Activated T-cell treated with anti-CD3 and anti-CD28 coated beads, Interleukin-2, amount 50 U/mL, for 4 hours (primary cell): ENCODE measurements around the gene RNF130. TPM values are rescaled to one million over a fixed set of nuclear protein-coding genes. Genes with fewer than 3 reads are reported as not detected.

Experiments used
- ATAC-seq, 2 donors: fragments of 200-7000 bp; cut with Tn5 transposase; one replicate each; pipeline ENCODE4 v1.10.0; 2021
- DNase-seq: peaks from one replicate; pipeline ENCODE4 v3.0.0-alpha.2; 2020
- H3K27me3 Mint-ChIP-seq: one replicate; pipeline ENCODE4 v1.8.0; 2021; ENCODE audit warnings: low read depth, mixed read lengths
- H3K36me3 Mint-ChIP-seq: one replicate; pipeline ENCODE4 v1.8.0; 2022; ENCODE audit warnings: mixed read lengths; ENCODE audit not compliant: insufficient read depth
- H3K4me1 Mint-ChIP-seq: one replicate; pipeline ENCODE4 v1.8.0; 2021; ENCODE audit warnings: low read depth, mixed read lengths
- H3K4me3 Mint-ChIP-seq: one replicate; pipeline ENCODE4 v1.8.0; 2021; ENCODE audit warnings: mild to moderate bottlenecking, moderate library complexity, mixed read lengths
- H3K9me3 Mint-ChIP-seq: one replicate; pipeline ENCODE4 v1.8.0; 2021; ENCODE audit warnings: mixed read lengths
- total RNA-seq, 3 donors: library from RNA; stranded (reverse); gene quantifications; one replicate each; pipeline ENCODE4 v1.2.1, GENCODE V29; 2021

The RNF130 gene
- total RNA-seq, 3 donors from 2014 or later = 17.2 to 19.5 (median 18.4) TPM

DNA sequence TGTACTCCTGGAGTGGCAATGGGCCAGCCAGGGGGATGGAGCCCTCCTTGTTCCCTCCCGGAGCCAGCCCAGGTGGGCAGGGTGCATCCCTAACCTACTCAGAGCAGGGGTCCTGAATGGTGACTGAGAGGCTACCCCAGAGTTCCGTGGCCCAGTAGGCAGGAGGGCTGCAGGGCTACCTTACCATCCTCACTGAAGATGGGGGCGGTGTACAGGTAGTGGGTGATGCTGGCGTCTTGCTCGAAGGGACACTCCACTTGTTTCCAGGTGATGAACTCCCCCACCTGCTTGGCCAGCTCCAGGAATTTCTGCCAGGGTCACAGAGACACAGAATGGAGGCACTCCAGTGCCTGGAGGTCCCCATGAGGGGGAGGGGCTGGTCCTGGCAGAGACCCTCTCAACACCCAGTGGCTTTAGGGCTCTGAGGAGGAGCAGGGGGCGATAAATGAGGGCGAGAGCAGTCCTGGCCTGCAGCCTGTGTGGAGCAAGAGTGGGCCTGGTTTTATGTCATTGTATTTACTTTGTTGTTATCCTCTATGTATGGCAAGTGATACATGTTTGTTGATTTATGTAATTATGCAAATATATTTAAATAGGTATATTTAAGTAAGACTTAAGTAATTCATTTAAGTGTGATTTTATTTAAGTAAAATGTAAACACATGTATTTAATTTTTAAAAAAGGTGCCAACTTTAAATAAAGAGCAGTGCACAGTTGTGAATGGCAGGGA, 39.9 kb upstream of the RNF130 start:
- DNase-seq (no peak), ATAC-seq (no peak)
- Mint-ChIP-seq H3K4me3 (no peak overlapping the region), H3K9me3 (peaks cover 14% of the 10 kb centered on the region), H3K36me3 (no peaks in the 10 kb centered on the region), H3K4me1 (no peaks in the 10 kb centered on the region), H3K27me3 (peaks cover 6% of the 10 kb centered on the region)

- ATAC-seq (no peak), DNase-seq (no peak)
- no peaks in the 10 kb centered on the region for H3K36me3 Mint-ChIP-seq
- peaks cover 20% of the 10 kb centered on the region for H3K9me3 Mint-ChIP-seq
- H3K4me1 Mint-ChIP-seq = no peaks in the 10 kb centered on the region
- H3K4me3 Mint-ChIP-seq = no peak overlapping the region
- peaks cover 9% of the 10 kb centered on the region for H3K27me3 Mint-ChIP-seq
These were observed 38.4 kb upstream of the RNF130 start for GRCh38 chr5:180109920-180110319.

GRCh38 chr5:180107005-180107404, 35.4 kb upstream of the RNF130 start:
- Mint-ChIP-seq H3K27me3 (peaks cover 9% of the 10 kb centered on the region), H3K36me3 (no peaks in the 10 kb centered on the region), H3K4me1 (no peaks in the 10 kb centered on the region), H3K9me3 (peaks cover 20% of the 10 kb centered on the region), H3K4me3 (no peak overlapping the region)
- ATAC-seq = no peak
- DNase-seq = no peak

DNA sequence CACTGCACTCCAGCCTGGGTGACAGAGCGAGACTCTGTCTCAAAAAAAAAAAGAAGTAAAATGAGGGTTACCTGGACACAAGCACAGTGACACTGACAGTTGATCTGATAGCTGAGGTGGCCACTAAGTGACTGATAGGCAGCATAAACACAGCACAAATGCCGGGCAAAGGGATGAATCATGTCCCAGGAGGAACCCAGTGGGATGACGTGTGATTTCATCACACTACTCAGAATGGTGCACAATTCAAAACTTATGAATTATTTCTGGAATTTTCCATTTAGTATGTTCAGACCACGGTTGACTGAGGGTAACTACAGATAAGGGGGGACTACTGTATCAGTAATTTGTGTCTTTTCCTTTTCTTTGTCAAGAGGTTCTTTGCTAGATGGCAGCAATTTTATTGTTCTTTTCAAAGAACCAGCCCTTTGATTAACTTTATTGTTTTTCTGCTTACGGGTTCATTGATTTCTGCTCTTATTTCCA, 34.3 kb upstream of the RNF130 start:
- H3K4me1 Mint-ChIP-seq = no peaks in the 10 kb centered on the region
- DNase-seq = no peak
- H3K9me3 Mint-ChIP-seq = peaks cover 20% of the 10 kb centered on the region
- H3K27me3 Mint-ChIP-seq = peaks cover 9% of the 10 kb centered on the region
- H3K36me3 Mint-ChIP-seq = no peaks in the 10 kb centered on the region
- ATAC-seq = no peak
- no peak overlapping the region for H3K4me3 Mint-ChIP-seq

- DNase-seq (no peak), ATAC-seq (no peak)
- no peaks in the 10 kb centered on the region for H3K4me1 Mint-ChIP-seq
- no peak overlapping the region for H3K4me3 Mint-ChIP-seq
- H3K27me3 Mint-ChIP-seq = peaks cover 7% of the 10 kb centered on the region
- H3K9me3 Mint-ChIP-seq = peaks cover 20% of the 10 kb centered on the region
- H3K36me3 Mint-ChIP-seq = no peaks in the 10 kb centered on the region
These were observed 32.6 kb upstream of the RNF130 start for GRCh38 chr5:180104168-180104530.

- DNase-seq (no peak), ATAC-seq (no peak)
- H3K36me3 Mint-ChIP-seq = no peaks in the 10 kb centered on the region
- peaks cover 19% of the 10 kb centered on the region for H3K9me3 Mint-ChIP-seq
- H3K27me3 Mint-ChIP-seq = peaks cover 7% of the 10 kb centered on the region
- no peaks in the 10 kb centered on the region for H3K4me1 Mint-ChIP-seq
- no peak overlapping the region for H3K4me3 Mint-ChIP-seq
These were observed 32.1 kb upstream of the RNF130 start for GRCh38 chr5:180103487-180104167.

DNA sequence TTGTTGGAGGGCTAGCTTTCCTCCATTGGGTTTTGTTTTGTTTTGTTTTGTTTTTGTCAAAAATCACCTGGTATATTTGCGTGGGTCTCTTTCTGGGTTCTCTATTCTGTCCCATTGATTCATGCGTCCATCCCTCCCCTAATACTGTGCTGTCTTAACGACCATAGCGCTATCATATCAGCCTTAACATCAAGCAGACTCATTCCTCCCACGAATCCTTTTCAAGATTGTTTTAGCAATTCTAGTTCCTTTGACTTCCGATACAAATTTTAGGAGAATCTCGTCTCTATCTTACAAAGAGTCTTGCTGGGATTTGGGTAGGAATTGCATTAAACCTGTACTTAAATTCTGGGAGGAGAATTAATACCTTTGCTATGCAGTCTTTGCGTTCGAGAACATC, 31.1 kb upstream of the RNF130 start:
- Mint-ChIP-seq H3K9me3 (peaks cover 15% of the 10 kb centered on the region), H3K4me3 (no peak overlapping the region), H3K4me1 (no peaks in the 10 kb centered on the region), H3K36me3 (no peaks in the 10 kb centered on the region), H3K27me3 (peaks cover 7% of the 10 kb centered on the region)
- DNase-seq (no peak), ATAC-seq (no peak)

DNA sequence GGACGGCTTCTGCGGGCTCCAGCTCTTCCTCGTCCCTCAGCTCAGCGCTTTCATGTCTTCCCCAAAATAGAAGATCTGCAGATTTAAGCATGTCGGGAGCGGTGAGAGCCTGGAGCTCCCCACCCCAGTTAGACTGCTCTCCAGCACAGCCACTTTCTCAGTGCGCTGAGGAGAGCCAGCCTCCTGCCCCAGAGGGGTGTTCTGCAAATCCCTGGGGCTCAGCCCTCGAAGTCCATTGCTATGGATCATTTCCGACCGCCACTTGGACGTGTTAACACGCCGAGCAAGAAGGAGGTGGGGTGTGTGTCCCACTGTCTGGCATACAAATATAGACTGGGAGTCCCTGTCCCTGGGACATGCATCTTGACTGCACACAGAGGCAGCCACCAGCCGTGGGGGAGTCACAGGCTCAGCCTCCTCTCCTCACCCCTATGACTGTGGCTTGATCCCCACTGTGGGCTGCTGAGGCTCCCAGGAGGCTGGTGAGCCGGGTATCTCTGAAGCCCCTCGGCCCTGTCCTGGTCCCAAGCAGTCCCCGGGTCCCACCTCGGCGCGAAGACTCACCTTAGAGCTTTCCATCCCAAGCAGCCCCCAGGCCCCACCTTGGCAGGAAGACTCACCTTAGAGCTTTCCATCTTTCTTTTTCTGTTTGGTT, 30.0 kb upstream of the RNF130 start:
- ATAC-seq = no peak
- Mint-ChIP-seq H3K4me1 (no peaks in the 10 kb centered on the region), H3K9me3 (peaks cover 7% of the 10 kb centered on the region), H3K4me3 (no peak overlapping the region), H3K36me3 (no peaks in the 10 kb centered on the region), H3K27me3 (peaks cover 10% of the 10 kb centered on the region)
- no peak for DNase-seq

DNA sequence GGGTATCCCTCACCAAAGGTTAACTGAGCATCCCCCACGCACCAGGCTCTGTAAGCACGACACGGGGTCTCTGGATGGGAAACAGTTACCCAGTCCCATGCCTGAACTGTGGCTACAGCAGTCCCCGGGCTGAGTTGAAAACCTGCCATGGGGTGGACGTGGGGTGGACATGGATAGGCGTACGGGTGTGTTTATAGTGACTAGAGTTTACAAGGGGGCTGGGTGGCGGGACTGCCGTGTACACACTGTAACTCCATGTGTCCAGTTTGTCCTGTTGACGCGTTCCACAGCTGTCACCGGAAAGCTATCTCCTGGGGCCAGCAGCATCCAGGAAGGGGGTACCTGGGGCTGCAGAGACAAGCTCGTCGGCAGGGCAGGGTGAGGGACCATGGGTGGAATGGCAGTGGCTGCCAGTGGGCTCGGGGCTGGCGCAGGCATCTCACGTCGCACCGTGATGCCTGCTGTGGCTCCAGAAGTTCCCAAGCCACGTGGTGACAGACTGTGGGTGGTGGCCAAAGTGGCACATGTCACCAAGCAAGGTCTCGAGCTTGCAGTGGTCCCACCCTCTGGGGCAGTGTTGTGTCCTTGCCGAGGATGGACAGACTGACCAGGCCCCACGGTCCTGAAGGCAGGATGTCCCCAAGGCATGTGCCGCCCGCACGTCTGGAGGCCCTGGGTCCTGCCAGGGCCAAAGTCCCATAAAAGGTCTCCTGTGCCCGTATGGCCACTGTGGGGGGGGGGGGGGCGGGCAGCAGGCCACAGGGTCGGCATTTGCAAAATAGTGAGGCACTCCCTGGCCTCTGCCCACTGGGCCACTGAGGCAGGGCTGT, 29.3 kb upstream of the RNF130 start:
- H3K36me3 Mint-ChIP-seq = no peaks in the 10 kb centered on the region
- ATAC-seq (no peak), DNase-seq (no peak)
- H3K4me3 Mint-ChIP-seq = no peak overlapping the region
- H3K9me3 Mint-ChIP-seq = no peaks in the 10 kb centered on the region
- H3K27me3 Mint-ChIP-seq = peaks cover 6% of the 10 kb centered on the region
- no peaks in the 10 kb centered on the region for H3K4me1 Mint-ChIP-seq

DNA sequence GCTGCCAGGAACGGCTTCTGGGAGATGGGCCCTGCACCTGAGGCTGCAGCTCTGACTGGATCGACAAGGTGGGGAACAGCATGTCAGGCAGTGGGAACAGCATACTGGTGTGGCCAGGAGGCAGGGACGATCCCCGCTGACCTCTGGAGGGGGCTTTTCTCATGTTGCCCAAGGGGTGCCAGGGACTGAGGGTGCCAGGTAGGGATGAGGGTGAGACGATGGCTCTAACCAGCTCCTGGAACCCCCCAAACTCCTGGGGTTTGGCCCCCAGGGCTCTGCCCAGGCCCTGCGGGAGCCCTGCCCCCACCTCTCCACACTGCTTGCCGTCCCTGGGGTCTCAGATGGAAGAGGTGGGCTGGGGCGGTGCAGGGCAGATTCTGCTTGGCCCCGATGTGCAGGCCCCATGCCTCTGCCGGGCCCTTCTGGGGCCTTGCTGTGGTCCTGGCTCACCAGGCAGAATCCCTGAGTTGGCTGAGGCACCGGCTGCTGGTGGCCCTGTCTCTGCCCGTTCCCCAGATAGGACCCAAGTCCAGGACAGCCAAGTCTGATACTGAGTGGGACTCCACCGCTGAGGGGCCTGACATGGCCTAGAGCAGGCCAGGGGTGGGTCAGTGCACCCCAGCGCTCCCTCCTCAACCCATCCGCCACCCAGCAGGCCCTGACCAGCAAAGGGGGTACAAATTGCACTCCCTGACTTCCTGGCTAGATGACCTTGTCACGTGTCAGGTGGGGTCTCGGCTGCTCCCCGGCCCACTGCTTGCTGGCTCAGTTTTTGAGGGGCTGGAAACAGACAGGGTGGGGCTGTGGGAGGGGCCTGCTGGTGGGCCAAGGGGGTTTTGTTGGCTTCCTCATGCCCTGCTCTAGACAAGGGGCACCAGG, 28.4 kb upstream of the RNF130 start:
- Mint-ChIP-seq H3K36me3 (no peaks in the 10 kb centered on the region), H3K27me3 (peaks cover 6% of the 10 kb centered on the region), H3K4me1 (no peaks in the 10 kb centered on the region), H3K9me3 (no peaks in the 10 kb centered on the region), H3K4me3 (no peak overlapping the region)
- no peak for ATAC-seq
- DNase-seq = no peak

- Mint-ChIP-seq H3K36me3 (no peaks in the 10 kb centered on the region), H3K4me1 (no peaks in the 10 kb centered on the region), H3K9me3 (no peaks in the 10 kb centered on the region), H3K4me3 (no peak overlapping the region), H3K27me3 (peaks cover 6% of the 10 kb centered on the region)
- ATAC-seq (no peak), DNase-seq (no peak)
These were observed 27.6 kb upstream of the RNF130 start for GRCh38 chr5:180098991-180099732.

GRCh38 chr5:180098526-180098925, 27.0 kb upstream of the RNF130 start:
- H3K27me3 Mint-ChIP-seq = peaks cover 4% of the 10 kb centered on the region
- H3K9me3 Mint-ChIP-seq = no peaks in the 10 kb centered on the region
- no peak for ATAC-seq
- H3K36me3 Mint-ChIP-seq = no peaks in the 10 kb centered on the region
- no peak for DNase-seq
- no peaks in the 10 kb centered on the region for H3K4me1 Mint-ChIP-seq
- no peak overlapping the region for H3K4me3 Mint-ChIP-seq

- H3K9me3 Mint-ChIP-seq = no peaks in the 10 kb centered on the region
- no peaks in the 10 kb centered on the region for H3K4me1 Mint-ChIP-seq
- no peak overlapping the region for H3K4me3 Mint-ChIP-seq
- H3K27me3 Mint-ChIP-seq = peaks cover 4% of the 10 kb centered on the region
- ATAC-seq (no peak), DNase-seq (no peak)
- H3K36me3 Mint-ChIP-seq = no peaks in the 10 kb centered on the region
These were observed 26.4 kb upstream of the RNF130 start for GRCh38 chr5:180097926-180098325.
